Measurements from ENCODE around the gene RAVER2.

The RAVER2 gene

GRCh38 chr1:64873576-64873975, 128.7 kb downstream of the RAVER2 start:
- H3K18ac ChIP-seq (ENCODE audit: low read depth in 1 of 2, low read length in 2 of 2) = no peak overlapping the region
- H2BK12ac ChIP-seq (ENCODE audit: low read length in 2 of 2) = no peak overlapping the region
- H3K14ac ChIP-seq (ENCODE audit: low read length in 2 of 2) = no peak overlapping the region
- H3K4ac ChIP-seq (ENCODE audit: low read depth in 1 of 2, low read length in 2 of 2) = no peak overlapping the region
- peaks cover 41 to 98% of the 10 kb centered on the region in 2 experiments for H3K36me3 ChIP-seq (ENCODE audit: control insufficient read depth in 1 of 2, insufficient read depth in 2 of 2, low read depth in 1 of 2, low read length in 2 of 2)
- no peak overlapping the region for H3K4me3 ChIP-seq (ENCODE audit: insufficient read depth in 1 of 2, low read depth in 1 of 2, low read length in 2 of 2)
- no peak overlapping the region for H3K4me2 ChIP-seq (ENCODE audit: low read length, poor library complexity, severe bottlenecking)
- no peaks in the 10 kb centered on the region for H3K4me1 ChIP-seq (ENCODE audit: control insufficient read depth, insufficient read depth, low read depth, low read length)
- H3K23ac ChIP-seq (ENCODE audit: low read length in 2 of 2) = no peak overlapping the region
- no peak overlapping the region for H2BK15ac ChIP-seq (ENCODE audit: low read depth, poor library complexity, severe bottlenecking)
- H3K79me1 ChIP-seq (replicated peaks; ENCODE audit: low read length, poor library complexity, severe bottlenecking) = peaks cover 38% of the 10 kb centered on the region
- no peak overlapping the region for H4K8ac ChIP-seq (ENCODE audit: low read length)
- H3K27me3 ChIP-seq (ENCODE audit: control insufficient read depth in 1 of 2, insufficient read depth in 1 of 2, low read length in 2 of 2) = no peaks in the 10 kb centered on the region
- no peak overlapping the region for H3K27ac ChIP-seq (ENCODE audit: low read length, poor library complexity, severe bottlenecking)
- no peak overlapping the region for H2AFZ ChIP-seq (ENCODE audit: low read depth, low read length)
- H3K9ac ChIP-seq (ENCODE audit: low read length) = no peak overlapping the region
- H2AK5ac ChIP-seq (ENCODE audit: low read length, severe bottlenecking) = no peak overlapping the region
- no peaks in the 10 kb centered on the region for H3K9me3 ChIP-seq (ENCODE audit: control insufficient read depth, low read length)
- no peak overlapping the region for H2BK120ac ChIP-seq (ENCODE audit: low read depth, low read length)
- DNase-seq = no peak
- WGBS = 99% methylated on average over 6 of the region's 9 CpGs
- H4K91ac ChIP-seq (ENCODE audit: low read length) = no peak overlapping the region
- no peak overlapping the region for H2BK5ac ChIP-seq (ENCODE audit: low read depth, low read length, poor library complexity, severe bottlenecking)

- Histone ChIP-seq H3K14ac (ENCODE audit: low read length in 2 of 2) (no peak overlapping the region), H3K4me3 (ENCODE audit: insufficient read depth in 1 of 2, low read depth in 1 of 2, low read length in 2 of 2) (no peak overlapping the region), H2BK12ac (ENCODE audit: low read length in 2 of 2) (no peak overlapping the region), H3K79me1 (replicated peaks; ENCODE audit: low read length, poor library complexity, severe bottlenecking) (peaks cover 33% of the 10 kb centered on the region), H3K9me3 (ENCODE audit: control insufficient read depth, low read length) (no peaks in the 10 kb centered on the region), H3K4ac (ENCODE audit: low read depth in 1 of 2, low read length in 2 of 2) (no peak overlapping the region), H3K9ac (ENCODE audit: low read length) (no peak overlapping the region), H3K4me2 (ENCODE audit: low read length, poor library complexity, severe bottlenecking) (no peak overlapping the region), H3K18ac (ENCODE audit: low read depth in 1 of 2, low read length in 2 of 2) (no peak overlapping the region), H2AFZ (ENCODE audit: low read depth, low read length) (no peak overlapping the region), H3K36me3 (ENCODE audit: control insufficient read depth in 1 of 2, insufficient read depth in 2 of 2, low read depth in 1 of 2, low read length in 2 of 2) (peaks cover 38 to 93% of the 10 kb centered on the region in 2 experiments), H4K8ac (ENCODE audit: low read length) (no peak overlapping the region), H2AK5ac (ENCODE audit: low read length, severe bottlenecking) (no peak overlapping the region), H3K27me3 (ENCODE audit: control insufficient read depth in 1 of 2, insufficient read depth in 1 of 2, low read length in 2 of 2) (no peaks in the 10 kb centered on the region), H4K91ac (ENCODE audit: low read length) (no peak overlapping the region), H2BK15ac (ENCODE audit: low read depth, poor library complexity, severe bottlenecking) (no peak overlapping the region), H3K23ac (ENCODE audit: low read length in 2 of 2) (no peak overlapping the region), H3K4me1 (ENCODE audit: control insufficient read depth, insufficient read depth, low read depth, low read length) (no peaks in the 10 kb centered on the region), H2BK5ac (ENCODE audit: low read depth, low read length, poor library complexity, severe bottlenecking) (no peak overlapping the region), H3K27ac (ENCODE audit: low read length, poor library complexity, severe bottlenecking) (no peak overlapping the region), H2BK120ac (ENCODE audit: low read depth, low read length) (no peak overlapping the region)
- 68% methylated on average over 2 of the region's 3 CpGs for WGBS
- no peak for DNase-seq
Observed at GRCh38 chr1:64874666-64875065, 129.8 kb downstream of the RAVER2 start.

- H3K79me1 ChIP-seq (replicated peaks; ENCODE audit: low read length, poor library complexity, severe bottlenecking) = peaks cover 34% of the 10 kb centered on the region
- no peak overlapping the region for H3K4me2 ChIP-seq (ENCODE audit: low read length, poor library complexity, severe bottlenecking)
- no peak overlapping the region for H3K14ac ChIP-seq (ENCODE audit: low read length in 2 of 2)
- no peak overlapping the region for H2BK15ac ChIP-seq (ENCODE audit: low read depth, poor library complexity, severe bottlenecking)
- H3K4ac ChIP-seq (ENCODE audit: low read depth in 1 of 2, low read length in 2 of 2) = no peak overlapping the region
- H3K9me3 ChIP-seq (ENCODE audit: control insufficient read depth, low read length) = no peaks in the 10 kb centered on the region
- H2AFZ ChIP-seq (ENCODE audit: low read depth, low read length) = no peak overlapping the region
- H3K27ac ChIP-seq (ENCODE audit: low read length, poor library complexity, severe bottlenecking) = no peak overlapping the region
- no peak overlapping the region for H2BK5ac ChIP-seq (ENCODE audit: low read depth, low read length, poor library complexity, severe bottlenecking)
- no peak overlapping the region for H2BK12ac ChIP-seq (ENCODE audit: low read length in 2 of 2)
- H3K18ac ChIP-seq (ENCODE audit: low read depth in 1 of 2, low read length in 2 of 2) = no peak overlapping the region
- H3K27me3 ChIP-seq (ENCODE audit: control insufficient read depth in 1 of 2, insufficient read depth in 1 of 2, low read length in 2 of 2) = no peaks in the 10 kb centered on the region
- H4K8ac ChIP-seq (ENCODE audit: low read length) = no peak overlapping the region
- 95% methylated on average over 9 of the region's 10 CpGs for WGBS
- no peak overlapping the region for H4K91ac ChIP-seq (ENCODE audit: low read length)
- H2BK120ac ChIP-seq (ENCODE audit: low read depth, low read length) = no peak overlapping the region
- no peak overlapping the region for H2AK5ac ChIP-seq (ENCODE audit: low read length, severe bottlenecking)
- no peak overlapping the region for H3K9ac ChIP-seq (ENCODE audit: low read length)
- no peak overlapping the region for H3K4me3 ChIP-seq (ENCODE audit: insufficient read depth in 1 of 2, low read depth in 1 of 2, low read length in 2 of 2)
- no peak for DNase-seq
- peak overlapping the region in 1 of 2 experiments; percentile 26 for H3K23ac ChIP-seq (ENCODE audit: low read length in 2 of 2)
- H3K4me1 ChIP-seq (ENCODE audit: control insufficient read depth, insufficient read depth, low read depth, low read length) = no peaks in the 10 kb centered on the region
- peaks cover 37 to 88% of the 10 kb centered on the region in 2 experiments for H3K36me3 ChIP-seq (ENCODE audit: control insufficient read depth in 1 of 2, insufficient read depth in 2 of 2, low read depth in 1 of 2, low read length in 2 of 2)
Observed at GRCh38 chr1:64875101-64875500, 130.2 kb downstream of the RAVER2 start.

- no peak overlapping the region for H4K8ac ChIP-seq (ENCODE audit: low read length)
- no peak for DNase-seq
- H4K91ac ChIP-seq (ENCODE audit: low read length) = no peak overlapping the region
- H3K79me1 ChIP-seq (replicated peaks; ENCODE audit: low read length, poor library complexity, severe bottlenecking) = peaks cover 31% of the 10 kb centered on the region
- no peak overlapping the region for H2AFZ ChIP-seq (ENCODE audit: low read depth, low read length)
- no peak overlapping the region for H3K9ac ChIP-seq (ENCODE audit: low read length)
- H3K27me3 ChIP-seq (ENCODE audit: control insufficient read depth in 1 of 2, insufficient read depth in 1 of 2, low read length in 2 of 2) = no peaks in the 10 kb centered on the region
- no peak overlapping the region for H3K4me2 ChIP-seq (ENCODE audit: low read length, poor library complexity, severe bottlenecking)
- no peak overlapping the region for H3K4ac ChIP-seq (ENCODE audit: low read depth in 1 of 2, low read length in 2 of 2)
- no peak overlapping the region for H2BK15ac ChIP-seq (ENCODE audit: low read depth, poor library complexity, severe bottlenecking)
- H2AK5ac ChIP-seq (ENCODE audit: low read length, severe bottlenecking) = no peak overlapping the region
- no peak overlapping the region for H3K18ac ChIP-seq (ENCODE audit: low read depth in 1 of 2, low read length in 2 of 2)
- no peak overlapping the region for H2BK12ac ChIP-seq (ENCODE audit: low read length in 2 of 2)
- no peaks in the 10 kb centered on the region for H3K9me3 ChIP-seq (ENCODE audit: control insufficient read depth, low read length)
- no peak overlapping the region for H3K27ac ChIP-seq (ENCODE audit: low read length, poor library complexity, severe bottlenecking)
- no peaks in the 10 kb centered on the region for H3K4me1 ChIP-seq (ENCODE audit: control insufficient read depth, insufficient read depth, low read depth, low read length)
- peaks cover 37 to 83% of the 10 kb centered on the region in 2 experiments for H3K36me3 ChIP-seq (ENCODE audit: control insufficient read depth in 1 of 2, insufficient read depth in 2 of 2, low read depth in 1 of 2, low read length in 2 of 2)
- WGBS = 95% methylated on average over 6 of the region's 6 CpGs
- H3K14ac ChIP-seq (ENCODE audit: low read length in 2 of 2) = no peak overlapping the region
- no peak overlapping the region for H2BK120ac ChIP-seq (ENCODE audit: low read depth, low read length)
- no peak overlapping the region for H2BK5ac ChIP-seq (ENCODE audit: low read depth, low read length, poor library complexity, severe bottlenecking)
- H3K4me3 ChIP-seq (ENCODE audit: insufficient read depth in 1 of 2, low read depth in 1 of 2, low read length in 2 of 2) = no peak overlapping the region
- H3K23ac ChIP-seq (ENCODE audit: low read length in 2 of 2) = no peak overlapping the region
Observed at GRCh38 chr1:64875606-64876005, 130.7 kb downstream of the RAVER2 start.

Measured in mesenchymal stem cell (in vitro differentiated cells and primary cell).